IPS-18a (cell line): ENCODE measurements around the gene CAPRIN2.

Experiments
- H3K27ac ChIP-seq: one replicate; pipeline ENCODE4 v1.5.1; 2013; ENCODE audit warnings: low read length
- H3K27me3 ChIP-seq: one replicate; pipeline ENCODE4 v1.6.1; 2013; ENCODE audit warnings: mild to moderate bottlenecking, low read length; ENCODE audit not compliant: control insufficient read depth, insufficient read depth
- H3K36me3 ChIP-seq: one replicate; pipeline ENCODE4 v1.6.1; 2013; ENCODE audit warnings: low read depth, low read length; ENCODE audit not compliant: control insufficient read depth
- H3K4me1 ChIP-seq: one replicate; pipeline ENCODE4 v1.6.1; 2013; ENCODE audit warnings: low read depth, low read length; ENCODE audit not compliant: control insufficient read depth
- H3K4me3 ChIP-seq: one replicate; pipeline ENCODE4 v1.5.1; 2013; ENCODE audit warnings: low read length
- H3K9ac ChIP-seq: one replicate; pipeline ENCODE4 v1.6.1; 2013; ENCODE audit warnings: mild to moderate bottlenecking, low read length, moderate library complexity
- H3K9me3 ChIP-seq: one replicate; pipeline ENCODE4 v1.6.1; 2013; ENCODE audit warnings: low read depth, low read length; ENCODE audit not compliant: control insufficient read depth

Gene CAPRIN2

DNA sequence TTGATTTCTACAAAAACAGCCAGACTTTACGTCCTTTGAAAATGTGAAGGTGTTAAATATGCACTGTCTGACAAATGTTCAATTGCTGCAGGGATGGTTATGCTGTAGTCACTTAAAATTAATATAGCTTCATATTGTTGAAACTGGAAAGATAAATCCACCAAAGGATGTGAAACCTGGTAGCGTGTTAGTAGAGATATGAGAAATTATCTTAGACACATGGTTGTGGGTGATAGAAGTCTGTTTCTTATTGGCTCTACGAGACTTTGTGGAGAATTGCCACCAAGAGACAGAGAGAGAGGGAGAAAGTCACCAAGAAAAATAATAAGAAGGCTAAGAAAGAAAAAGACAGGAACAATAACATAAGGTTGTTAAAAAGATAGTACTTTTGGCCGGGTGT is 2.6 kb upstream of the CAPRIN2 start:
- Histone ChIP-seq H3K36me3 (no peaks in the 10 kb centered on the region), H3K27me3 (no peaks in the 10 kb centered on the region), H3K9me3 (no peaks in the 10 kb centered on the region), H3K27ac (no peak overlapping the region), H3K4me3 (no peak overlapping the region), H3K4me1 (peaks cover 13% of the 10 kb centered on the region), H3K9ac (no peak overlapping the region)

DNA sequence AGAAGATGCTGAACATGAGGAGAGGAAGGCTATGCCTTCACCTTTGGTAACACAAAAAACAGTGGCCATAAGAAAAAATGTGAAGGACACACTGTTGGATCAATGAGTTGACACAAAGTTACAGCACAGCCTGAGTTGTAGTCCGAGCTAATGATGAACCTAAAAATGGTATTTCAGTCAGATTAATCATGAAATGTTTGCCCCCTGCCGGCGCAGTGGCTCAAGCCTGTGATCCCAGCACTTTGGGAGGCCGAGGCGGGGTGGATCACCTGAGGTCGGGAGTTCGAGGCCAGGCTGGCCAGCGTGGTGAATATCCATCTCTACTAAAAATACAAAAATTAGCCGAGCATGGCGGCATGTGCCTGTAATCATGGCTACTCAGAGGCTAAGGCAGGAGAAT is 1.3 kb upstream of the CAPRIN2 start:
- Histone ChIP-seq H3K27me3 (no peaks in the 10 kb centered on the region), H3K9me3 (no peaks in the 10 kb centered on the region), H3K4me3 (no peak overlapping the region), H3K9ac (no peak overlapping the region), H3K36me3 (no peaks in the 10 kb centered on the region), H3K27ac (no peak overlapping the region), H3K4me1 (peaks cover 17% of the 10 kb centered on the region)

DNA sequence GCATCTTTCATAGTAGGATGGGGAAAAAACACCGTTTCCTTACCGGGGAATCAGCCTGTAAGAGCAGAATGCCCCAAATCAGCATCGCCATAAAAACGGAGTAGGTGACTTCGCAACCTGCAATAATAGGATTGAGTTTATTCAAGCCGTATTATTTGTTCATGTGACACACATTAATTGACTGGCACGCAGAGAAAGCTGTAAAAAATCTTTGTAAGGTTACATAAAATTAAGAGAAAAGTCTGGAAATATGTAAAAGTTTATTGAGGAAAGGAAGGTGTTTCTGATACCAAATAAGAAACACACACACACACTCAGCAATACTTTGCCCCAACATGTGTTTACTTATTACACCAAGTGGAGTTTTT is 628 bp upstream of the CAPRIN2 start:
- Histone ChIP-seq H3K4me1 (peaks cover 17% of the 10 kb centered on the region), H3K9me3 (no peaks in the 10 kb centered on the region), H3K4me3 (peak overlapping the region; percentile 88), H3K9ac (peak overlapping the region; percentile 64), H3K27ac (peak overlapping the region; percentile 62), H3K36me3 (peaks cover 3% of the 10 kb centered on the region), H3K27me3 (no peaks in the 10 kb centered on the region)

GRCh38 chr12:30754383-30754749 is 385 bp downstream of the CAPRIN2 start:
- Histone ChIP-seq H3K9ac (peak overlapping the region; percentile 66), H3K4me3 (peak overlapping the region; percentile 93), H3K27me3 (no peaks in the 10 kb centered on the region), H3K27ac (no peak overlapping the region), H3K9me3 (no peaks in the 10 kb centered on the region), H3K36me3 (peaks cover 8% of the 10 kb centered on the region), H3K4me1 (peaks cover 17% of the 10 kb centered on the region)

- no peaks in the 10 kb centered on the region for H3K9me3 ChIP-seq
- H3K36me3 ChIP-seq = peaks cover 8% of the 10 kb centered on the region
- no peak overlapping the region for H3K27ac ChIP-seq
- peak overlapping the region; percentile 93 for H3K4me3 ChIP-seq
- peak overlapping the region; percentile 66 for H3K9ac ChIP-seq
- no peaks in the 10 kb centered on the region for H3K27me3 ChIP-seq
- H3K4me1 ChIP-seq = peaks cover 17% of the 10 kb centered on the region
These were observed 884 bp downstream of the CAPRIN2 start for GRCh38 chr12:30753751-30754382.

DNA sequence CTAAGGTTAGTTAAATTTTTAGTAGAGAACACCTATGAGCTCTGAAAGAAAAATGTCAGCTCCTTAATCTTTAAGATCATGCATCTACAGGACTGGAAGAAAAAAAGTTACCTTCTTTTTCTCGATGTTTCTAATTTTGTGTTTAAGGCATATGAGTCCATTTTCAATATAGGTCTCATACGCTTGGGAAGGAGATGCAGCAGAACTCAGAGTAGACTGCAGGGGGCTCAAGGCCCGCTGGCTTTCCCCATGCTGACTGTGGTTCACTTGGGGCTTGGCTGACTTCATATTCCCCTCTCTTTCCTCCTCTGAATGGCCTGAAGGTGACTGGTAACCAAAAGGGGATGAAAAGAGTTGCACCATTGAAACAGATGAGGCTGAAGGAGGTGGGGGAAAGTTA is 1.5 kb downstream of the CAPRIN2 start:
- H3K4me1 ChIP-seq = peaks cover 17% of the 10 kb centered on the region

GRCh38 chr12:30752255-30752654 is 2.5 kb downstream of the CAPRIN2 start:
- no peak overlapping the region for H3K9ac ChIP-seq
- H3K4me1 ChIP-seq = peaks cover 17% of the 10 kb centered on the region
- H3K27me3 ChIP-seq = no peaks in the 10 kb centered on the region
- no peak overlapping the region for H3K4me3 ChIP-seq
- H3K9me3 ChIP-seq = no peaks in the 10 kb centered on the region
- H3K36me3 ChIP-seq = peaks cover 15% of the 10 kb centered on the region
- H3K27ac ChIP-seq = no peak overlapping the region

More for the DNA sequence above, 1.5 kb downstream of the CAPRIN2 start:
- Histone ChIP-seq H3K4me3 (peak overlapping the region; percentile 93), H3K9me3 (no peaks in the 10 kb centered on the region), H3K9ac (peak overlapping the region; percentile 66), H3K27ac (no peak overlapping the region), H3K27me3 (no peaks in the 10 kb centered on the region), H3K36me3 (peaks cover 8% of the 10 kb centered on the region)

DNA sequence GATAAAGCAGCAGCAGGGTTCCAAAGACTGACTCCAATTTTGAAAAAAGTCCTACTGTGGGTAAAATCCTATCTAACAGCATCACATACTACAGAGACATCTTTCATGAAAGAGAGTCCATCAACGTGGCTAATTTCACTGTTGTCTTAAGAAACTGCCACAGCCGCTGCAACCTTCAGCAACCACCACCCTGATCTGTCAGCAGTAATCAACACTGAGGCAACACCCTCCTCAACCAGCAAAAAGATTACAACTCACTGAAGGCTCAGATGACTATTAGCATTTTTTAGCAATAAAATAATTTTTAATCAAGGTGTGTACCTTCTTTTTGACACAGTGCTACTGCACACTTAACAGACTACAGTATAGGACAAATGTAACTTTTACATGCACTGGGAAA is 6.6 kb downstream of the CAPRIN2 start:
- Histone ChIP-seq H3K4me3 (no peak overlapping the region), H3K27me3 (no peaks in the 10 kb centered on the region), H3K9me3 (no peaks in the 10 kb centered on the region), H3K4me1 (peaks cover 11% of the 10 kb centered on the region), H3K27ac (no peak overlapping the region), H3K36me3 (peaks cover 23% of the 10 kb centered on the region), H3K9ac (no peak overlapping the region)

DNA sequence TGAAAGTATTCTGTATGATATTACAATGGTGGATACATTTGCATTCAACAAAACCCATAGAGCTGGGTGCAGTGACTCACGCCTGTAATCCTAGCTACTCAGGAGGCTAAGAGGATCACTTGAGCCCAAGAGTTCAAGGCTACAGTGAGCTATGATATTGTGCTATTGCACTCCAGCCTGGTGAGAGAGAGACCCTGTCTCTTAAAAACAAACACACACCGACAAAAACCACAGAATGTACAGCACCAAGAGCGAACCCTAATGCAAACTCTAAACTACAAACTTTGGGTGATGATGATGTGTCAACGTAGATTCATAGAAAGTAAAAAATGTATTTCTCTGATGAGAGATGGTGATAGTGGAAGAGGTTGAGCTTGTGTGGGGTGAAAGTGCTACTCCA is 8.6 kb downstream of the CAPRIN2 start:
- H3K4me1 ChIP-seq = peaks cover under 1% of the 10 kb centered on the region
- H3K9me3 ChIP-seq = no peaks in the 10 kb centered on the region
- H3K27me3 ChIP-seq = no peaks in the 10 kb centered on the region
- H3K36me3 ChIP-seq = peaks cover 25% of the 10 kb centered on the region
- no peak overlapping the region for H3K4me3 ChIP-seq
- H3K9ac ChIP-seq = no peak overlapping the region
- no peak overlapping the region for H3K27ac ChIP-seq

GRCh38 chr12:30744321-30744720 is 10.4 kb downstream of the CAPRIN2 start:
- Histone ChIP-seq H3K4me1 (no peaks in the 10 kb centered on the region), H3K9ac (no peak overlapping the region), H3K27ac (no peak overlapping the region), H3K9me3 (no peaks in the 10 kb centered on the region), H3K36me3 (peaks cover 20% of the 10 kb centered on the region), H3K27me3 (no peaks in the 10 kb centered on the region), H3K4me3 (no peak overlapping the region)

DNA sequence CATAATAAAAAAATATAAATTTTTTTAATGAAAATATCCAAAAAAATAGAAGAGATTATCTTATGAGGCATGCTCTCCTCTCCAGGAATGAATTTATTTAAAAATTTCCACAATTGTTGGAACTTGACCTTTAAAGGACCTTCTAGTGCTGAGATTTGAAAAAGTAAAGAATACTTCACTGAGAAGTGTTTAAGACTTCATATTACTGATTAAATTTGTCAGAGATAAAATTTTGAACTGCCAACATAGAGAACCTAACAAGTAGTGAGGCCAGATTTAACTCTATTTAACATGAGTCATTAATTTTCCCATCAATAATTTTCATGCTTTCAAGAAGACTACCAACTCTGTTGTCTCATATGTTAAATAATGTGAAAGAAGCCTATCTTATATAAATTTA is 14.5 kb downstream of the CAPRIN2 start:
- H3K4me1 ChIP-seq = no peaks in the 10 kb centered on the region
- no peak overlapping the region for H3K27ac ChIP-seq
- no peaks in the 10 kb centered on the region for H3K27me3 ChIP-seq
- H3K9me3 ChIP-seq = no peaks in the 10 kb centered on the region
- H3K4me3 ChIP-seq = no peak overlapping the region
- peaks cover 13% of the 10 kb centered on the region for H3K36me3 ChIP-seq
- H3K9ac ChIP-seq = no peak overlapping the region

DNA sequence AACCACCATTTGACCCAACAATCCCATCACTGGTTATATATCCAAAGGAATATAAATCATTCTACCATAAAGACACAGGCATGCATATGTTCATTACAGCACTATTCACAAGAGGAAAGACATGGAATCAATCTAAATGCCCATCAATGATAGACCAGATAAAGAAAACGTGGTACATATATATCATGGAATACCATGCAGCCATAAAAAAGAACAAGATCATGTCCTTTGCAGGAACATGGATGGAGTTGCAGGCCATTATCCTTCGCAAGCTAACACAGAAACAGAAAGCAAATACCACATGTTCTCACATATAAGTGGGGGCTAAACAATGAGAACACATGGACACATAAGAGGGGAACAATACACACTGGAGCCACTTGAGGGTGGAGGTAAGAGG is 15.7 kb downstream of the CAPRIN2 start:
- H3K9ac ChIP-seq = no peak overlapping the region
- no peaks in the 10 kb centered on the region for H3K4me1 ChIP-seq
- no peaks in the 10 kb centered on the region for H3K27me3 ChIP-seq
- no peak overlapping the region for H3K27ac ChIP-seq
- peaks cover 20% of the 10 kb centered on the region for H3K36me3 ChIP-seq
- no peak overlapping the region for H3K4me3 ChIP-seq
- H3K9me3 ChIP-seq = no peaks in the 10 kb centered on the region
